COLO829 (cell line): Measurements from ENCODE around the gene ENOPH1.
"Not testable (repeated sequence)": the region's sequence is repeated elsewhere in the genome, so short reads cannot be mapped to it uniquely, and the experiment has no call there.

Experiments
- DNase-seq: peaks from one replicate; pipeline ENCODE4 v3.0.0; 2012; ENCODE audit warnings: low spot score

ENOPH1 gene

DNA sequence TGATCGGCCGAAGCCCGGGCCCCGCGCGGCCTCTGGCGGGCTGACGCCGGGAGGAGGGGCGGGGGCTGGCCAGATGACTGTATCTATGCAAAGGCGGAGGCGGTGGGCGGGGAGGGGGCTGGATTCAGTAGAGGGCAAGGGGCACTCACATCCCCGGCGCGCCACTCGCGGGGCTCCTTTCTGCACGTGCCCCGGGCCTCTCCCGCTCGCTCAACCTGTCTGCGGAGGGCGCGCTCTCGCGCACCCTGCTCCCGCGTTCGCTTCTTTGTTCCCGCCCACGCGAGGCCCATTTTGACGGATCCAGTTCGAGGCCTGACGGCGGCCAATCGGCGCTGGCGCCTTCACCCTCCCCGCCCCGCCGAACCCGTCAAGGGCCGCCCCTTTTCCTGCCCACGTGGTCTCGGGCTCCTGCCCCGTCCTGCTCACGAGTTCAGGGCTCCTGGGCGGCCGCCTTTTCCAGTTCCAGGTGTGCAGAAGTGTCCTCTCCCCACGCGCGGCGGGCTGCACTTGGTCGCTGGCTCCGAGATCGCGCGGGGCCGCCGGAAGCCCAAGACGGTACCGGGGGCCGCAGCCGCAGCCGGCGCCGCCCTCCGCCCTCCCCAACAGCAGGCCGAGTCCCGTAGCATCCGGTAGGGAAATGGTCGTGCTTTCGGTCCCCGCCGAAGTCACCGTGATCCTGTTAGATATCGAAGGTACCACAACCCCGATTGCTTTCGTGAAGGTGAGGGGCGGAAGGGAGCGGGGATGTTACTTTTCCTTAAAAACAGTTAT lies at the start of gene ENOPH1, which contains the start of gene HNRNPDL:
TSS of gene ENOPH1 (plus strand) at position 398 of the 771 bp plus-strand sequence. CDS start at position 638, 240 bp downstream.
TSS of gene HNRNPDL (minus strand) at position 270 of the 771 bp plus-strand sequence. CDS start 772 bp downstream, outside the sequence.
- DNase-seq = peak; percentile 97

DNA sequence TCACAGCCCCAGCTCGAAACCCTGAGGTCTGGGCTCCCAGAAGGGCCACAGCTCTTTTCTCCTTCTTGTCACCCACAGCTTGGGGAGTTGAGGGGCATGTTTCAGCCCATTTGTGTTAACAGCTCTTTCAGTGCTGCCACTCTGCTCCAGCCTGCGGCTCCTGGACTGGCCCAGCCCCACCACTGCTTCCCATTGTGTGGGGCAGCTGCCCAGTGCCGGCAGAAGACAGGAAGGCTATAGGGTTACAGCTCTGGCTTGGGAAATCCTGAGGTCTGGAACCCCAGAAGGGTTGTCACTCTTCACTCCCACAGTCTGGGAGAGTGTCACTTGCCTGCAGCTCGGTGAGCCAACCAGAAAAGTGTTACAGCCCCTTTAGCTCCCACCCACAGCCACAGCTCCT lies 49.6 kb upstream of the ENOPH1 start:
- no peak for DNase-seq

DNA sequence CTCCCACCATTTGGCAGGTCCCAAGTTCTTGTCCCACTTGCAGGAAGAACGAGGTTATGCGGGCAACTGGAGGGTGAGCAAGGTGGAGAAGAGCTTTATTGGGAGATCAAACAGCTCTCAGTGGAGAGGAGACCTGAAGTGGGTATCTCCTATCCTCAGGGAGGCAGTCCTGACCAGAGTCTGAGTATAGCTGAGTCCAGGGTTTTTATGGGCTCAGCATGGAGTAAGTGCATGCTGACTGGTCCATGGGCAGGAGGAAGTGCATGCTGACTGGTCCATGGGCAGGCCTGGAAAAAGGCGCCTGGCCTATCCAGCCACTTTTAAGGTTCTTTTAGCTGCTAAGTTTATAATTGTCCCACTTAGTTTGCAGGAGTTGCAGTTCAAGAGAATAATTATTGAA lies 49.2 kb upstream of the ENOPH1 start:
- no peak for DNase-seq

DNA sequence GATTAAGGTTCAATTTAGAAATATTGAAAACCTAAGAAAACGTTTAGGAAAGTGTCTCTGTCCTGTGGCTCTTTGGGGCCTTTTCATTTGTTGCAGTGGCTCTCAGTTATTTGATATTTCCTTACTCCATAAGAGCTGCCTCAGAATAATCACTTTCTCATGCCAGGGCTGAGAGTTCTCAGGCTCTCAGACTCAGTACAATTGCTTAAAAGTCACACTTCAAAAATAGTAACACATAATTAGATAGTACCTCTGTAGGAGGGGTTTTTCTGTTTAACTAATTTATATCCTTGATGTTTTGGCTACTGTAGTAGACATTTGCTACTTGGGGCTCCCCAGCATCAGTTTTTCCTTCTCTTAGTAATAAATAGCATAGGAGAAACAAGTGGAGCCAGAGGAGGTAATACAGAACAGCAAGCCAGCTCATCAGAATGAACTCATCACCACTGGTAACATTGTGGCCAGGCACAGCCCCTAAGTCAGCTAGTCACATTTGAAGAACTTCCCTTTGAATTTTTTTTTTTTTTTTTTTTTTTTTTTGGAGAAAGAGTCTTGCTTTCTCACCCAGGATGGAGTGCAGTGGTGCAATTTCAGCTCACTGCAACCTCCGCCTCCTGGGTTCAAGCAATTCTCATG lies 48.6 kb upstream of the ENOPH1 start:
- no peak for DNase-seq

DNA sequence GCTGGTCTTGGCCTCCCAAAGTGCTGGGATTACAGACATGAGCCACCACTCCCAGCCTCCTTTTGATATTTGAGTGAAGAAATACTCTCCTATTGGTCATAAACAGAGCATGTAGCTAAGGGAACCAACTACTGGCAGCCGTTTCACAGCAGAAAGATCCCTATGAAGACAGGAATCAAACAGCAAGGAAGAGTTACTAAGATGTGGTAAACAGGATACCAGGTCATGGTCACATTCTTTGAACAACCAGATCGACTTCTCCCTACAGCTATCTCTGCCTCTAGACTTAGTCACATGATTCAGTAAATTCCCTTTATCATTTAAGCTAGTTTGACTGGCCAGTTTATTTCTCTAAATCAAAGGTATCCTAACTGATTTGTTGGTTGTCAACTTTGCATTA lies 47.6 kb upstream of the ENOPH1 start:
- DNase-seq = no peak

DNA sequence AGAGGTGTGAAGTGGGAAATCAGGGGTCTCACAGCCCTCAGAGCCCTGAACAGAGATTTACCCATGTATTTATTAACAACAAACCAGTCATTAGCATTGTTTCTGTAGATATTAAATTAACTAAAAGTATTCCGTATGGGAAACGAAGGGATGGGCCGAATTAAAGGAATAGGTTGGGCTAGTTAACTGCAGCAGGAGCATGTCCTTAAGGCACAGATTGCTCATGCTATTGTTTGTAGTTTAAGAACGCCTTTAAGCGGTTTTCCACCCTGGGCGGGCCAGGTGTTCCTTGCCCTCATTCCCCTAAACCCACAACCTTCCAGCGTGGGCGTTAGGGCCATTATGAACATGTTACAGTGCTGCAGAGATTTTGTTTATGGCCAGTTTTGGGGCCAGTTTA lies 44.1 kb upstream of the ENOPH1 start:
- DNase-seq = not testable (repeated sequence)

DNA sequence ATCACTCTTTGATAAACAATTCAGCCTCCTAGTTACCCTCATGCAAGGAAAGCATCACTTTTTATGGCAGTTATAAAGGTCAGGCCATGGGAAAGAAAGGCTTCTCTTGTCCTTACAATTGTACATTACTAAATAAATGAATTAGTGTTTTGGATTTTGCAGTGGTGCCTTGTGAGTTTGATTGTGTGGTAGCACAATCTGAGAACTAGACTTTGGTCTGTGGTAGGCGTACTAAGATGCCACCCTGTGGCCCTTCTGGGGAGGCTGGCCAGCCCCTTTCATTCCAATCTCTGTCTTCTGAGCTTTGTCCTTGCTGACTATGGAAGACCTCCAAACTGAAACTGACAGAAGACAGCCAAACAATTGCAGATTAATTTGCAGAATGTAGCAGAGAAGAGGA lies 42.0 kb upstream of the ENOPH1 start:
- peak; percentile 74 for DNase-seq

DNA sequence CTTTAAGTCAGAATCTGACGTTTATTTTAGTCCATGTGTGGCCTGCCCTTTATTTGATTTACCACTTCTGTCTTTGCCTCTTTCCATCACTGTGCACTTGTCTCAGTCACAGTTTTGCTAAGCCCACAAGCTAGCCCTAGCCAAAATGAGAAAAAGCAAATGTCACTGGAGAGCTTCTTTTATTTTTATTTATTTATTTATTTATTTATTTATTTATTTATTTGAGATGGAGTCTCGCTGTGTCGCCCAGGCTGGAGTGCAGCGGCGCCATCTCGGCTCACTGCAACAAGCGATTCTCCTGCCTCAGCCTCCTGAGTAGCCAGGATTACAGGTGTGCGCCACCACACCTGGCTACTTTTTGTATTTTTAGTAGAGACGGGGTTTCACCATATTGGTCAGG lies 40.3 kb upstream of the ENOPH1 start:
- DNase-seq = not testable (repeated sequence)

DNA sequence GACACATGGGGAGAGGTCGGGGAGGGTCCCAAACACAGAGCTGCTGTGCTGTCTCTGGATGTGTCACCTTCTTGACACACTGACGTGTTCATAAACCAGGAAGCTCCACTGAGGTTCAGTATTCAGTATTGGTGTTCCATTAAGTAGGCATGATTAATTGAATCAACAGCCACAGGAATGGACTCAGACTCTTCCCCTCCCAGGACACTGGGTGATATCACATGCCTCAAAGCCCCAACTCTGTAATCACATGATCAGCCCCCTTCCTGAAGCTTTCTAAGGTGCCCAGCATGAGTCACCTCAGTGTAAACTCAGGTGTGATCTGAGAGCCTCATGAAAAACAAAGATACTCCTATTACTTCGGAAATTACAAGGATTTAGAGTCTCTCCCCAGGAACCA lies 35.5 kb upstream of the ENOPH1 start:
- DNase-seq = no peak

DNA sequence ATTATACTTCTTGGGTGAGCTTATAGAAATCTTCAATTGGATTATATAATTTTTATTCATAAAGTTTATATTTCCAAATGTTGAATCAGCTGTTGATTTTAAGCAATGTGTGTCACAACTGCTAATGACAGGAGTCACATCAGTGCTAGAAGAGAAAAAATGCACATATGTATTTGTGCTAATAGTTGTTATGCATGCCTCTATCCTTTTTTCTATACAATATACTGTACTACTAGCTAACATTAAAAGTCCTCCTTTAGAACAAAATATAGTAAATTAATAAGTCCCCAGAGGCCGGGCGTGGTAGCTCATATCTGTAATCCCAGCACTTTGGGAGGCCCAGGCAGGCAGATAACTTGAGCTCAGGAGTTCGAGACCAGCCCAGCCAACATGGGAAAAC lies 32.9 kb upstream of the ENOPH1 start:
- DNase-seq = no peak

DNA sequence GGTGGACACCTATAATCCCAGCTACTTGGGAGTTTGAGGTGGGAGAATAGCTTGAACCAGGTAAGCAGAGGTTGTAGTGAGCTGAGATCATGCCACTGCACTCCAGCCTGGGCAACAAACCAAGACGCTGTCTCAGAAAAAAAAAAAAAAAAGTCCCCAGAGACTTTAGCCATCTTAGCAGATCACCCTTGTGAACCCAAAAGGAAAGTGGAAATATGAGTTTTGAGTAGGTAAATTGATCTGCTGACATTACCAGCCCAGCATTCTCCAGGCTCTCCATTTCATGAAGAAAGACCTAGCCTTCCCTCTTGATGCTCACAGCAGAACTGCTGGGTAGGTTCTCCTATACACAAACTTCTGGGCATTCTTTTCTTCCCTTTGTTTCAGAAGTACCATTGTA lies 32.1 kb upstream of the ENOPH1 start:
- no peak for DNase-seq

DNA sequence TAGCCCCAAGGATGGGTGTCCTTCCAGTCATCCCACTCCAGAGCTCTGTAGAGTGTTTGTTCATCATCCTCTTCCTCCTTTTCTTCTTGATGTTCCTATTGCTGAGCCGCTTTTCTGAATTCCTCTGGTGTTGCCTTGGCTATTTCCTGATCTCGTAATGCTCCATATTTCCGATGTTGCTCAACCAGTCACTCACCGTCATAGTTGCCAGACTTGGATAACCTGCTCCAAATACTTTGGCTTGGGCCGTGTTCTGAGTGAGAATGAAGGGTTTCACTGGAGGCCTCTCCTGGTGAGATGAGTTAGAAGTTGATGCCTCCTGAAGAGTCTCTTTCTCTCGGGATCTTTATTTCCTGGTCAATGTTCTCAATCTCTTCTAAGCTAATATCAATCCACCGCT lies 28.8 kb upstream of the ENOPH1 start:
- no peak for DNase-seq

DNA sequence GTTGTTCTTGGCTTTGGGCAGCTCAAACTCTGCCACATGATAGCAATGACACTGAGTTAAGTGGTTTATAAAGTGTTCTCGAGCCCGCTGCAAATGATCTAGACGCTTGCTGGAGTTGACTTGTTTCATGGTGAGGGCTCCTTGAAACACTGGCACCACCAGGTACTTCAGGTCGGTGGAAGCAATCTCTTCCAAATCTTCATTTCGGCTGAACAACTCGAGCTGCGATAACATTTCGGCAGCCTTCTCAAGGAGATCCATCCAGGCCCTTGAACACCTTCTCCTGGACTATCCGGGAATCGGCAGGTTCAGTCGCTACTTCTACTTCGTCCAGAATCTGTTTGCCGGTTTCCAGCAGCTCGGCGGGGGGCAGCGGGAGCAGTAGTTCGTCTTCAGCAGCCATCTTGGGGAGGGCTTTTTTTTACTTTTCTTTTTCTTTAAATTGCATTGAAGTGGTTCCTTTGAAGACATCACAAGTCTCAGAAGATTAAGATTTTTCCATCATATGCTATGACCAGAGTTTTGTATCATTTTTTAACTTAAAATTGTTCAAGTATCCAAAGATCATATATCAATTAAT lies 28.1 kb upstream of the ENOPH1 start:
- DNase-seq = no peak

DNA sequence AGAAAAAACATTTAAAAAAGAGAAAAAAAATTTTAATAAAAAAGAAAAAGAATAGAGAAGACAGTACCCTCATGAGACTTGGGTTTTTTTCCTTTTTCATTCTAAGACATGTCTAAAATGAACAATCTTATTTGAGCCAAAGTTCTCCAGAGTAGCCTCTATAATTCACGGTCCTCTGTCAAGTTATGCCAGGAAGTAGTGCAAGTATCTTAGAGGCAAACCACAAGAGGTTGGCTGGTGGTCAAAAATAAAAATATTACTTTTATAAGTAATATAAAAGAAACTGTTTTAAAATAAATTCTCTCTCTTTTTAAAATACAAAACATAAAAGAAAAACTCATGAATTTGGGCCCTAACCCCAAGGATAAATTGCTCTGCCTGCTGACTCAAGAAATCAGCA lies 26.7 kb upstream of the ENOPH1 start:
- no peak for DNase-seq

DNA sequence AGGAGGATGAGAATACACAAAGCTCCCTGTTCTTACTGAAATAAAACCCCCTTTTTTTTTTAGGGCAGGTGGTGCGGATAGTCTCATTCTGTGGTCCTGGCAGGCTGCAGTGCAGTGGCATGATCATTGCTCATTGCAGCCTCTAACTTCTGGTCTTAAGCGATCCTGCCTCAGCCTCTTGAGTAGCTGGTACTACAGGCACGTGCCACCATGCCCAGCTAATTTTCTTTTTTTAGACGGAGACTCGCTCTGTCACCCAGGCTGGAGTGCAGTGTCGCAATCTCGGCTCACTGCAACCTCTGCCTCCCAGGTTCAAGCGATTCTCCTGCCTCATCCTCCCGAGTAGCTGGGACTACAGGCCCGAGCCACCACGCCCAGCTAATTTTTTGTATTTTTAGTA lies 15.3 kb upstream of the ENOPH1 start:
- not testable (repeated sequence) for DNase-seq

DNA sequence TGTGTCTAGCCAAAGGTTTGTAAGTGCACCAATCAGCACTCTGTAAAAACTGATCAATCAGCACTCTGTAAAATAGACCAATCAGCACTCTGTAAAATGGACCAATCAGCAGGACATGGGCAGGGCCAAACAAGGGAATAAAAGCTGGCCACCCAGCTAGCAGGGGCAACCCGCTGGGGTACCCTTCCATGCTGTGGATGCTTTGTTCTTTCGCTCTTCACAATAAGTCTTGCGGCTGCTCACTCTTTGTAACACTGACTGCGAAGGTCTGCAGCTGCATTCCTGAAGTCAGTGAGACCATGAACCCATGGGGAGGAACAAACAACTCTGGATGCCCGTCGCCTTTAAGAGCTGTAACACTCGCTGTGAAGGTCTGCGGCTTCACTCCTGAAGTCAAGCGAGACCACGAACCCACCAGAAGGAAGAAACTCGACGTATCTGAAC lies 14.4 kb upstream of the ENOPH1 start:
- no peak for DNase-seq

DNA sequence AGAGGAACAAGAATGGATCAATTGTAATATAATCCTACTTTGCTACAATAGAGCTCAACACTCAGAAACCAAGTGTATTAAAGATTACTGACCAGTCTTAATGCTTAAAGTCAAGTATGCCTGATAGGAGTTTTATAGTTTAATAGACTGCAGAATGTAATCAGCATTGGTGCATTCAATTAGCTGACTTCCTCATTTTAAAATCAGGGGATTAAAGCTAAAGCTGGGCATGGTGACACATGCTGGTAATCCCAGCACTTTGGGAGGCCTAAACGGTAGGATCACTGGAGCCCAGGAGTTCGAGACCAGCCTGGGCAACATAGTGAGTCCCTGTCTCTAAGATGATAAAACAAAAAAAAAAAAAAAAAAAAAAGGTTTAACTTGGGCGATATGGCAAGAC lies 10.9 kb upstream of the ENOPH1 start:
- DNase-seq = no peak

DNA sequence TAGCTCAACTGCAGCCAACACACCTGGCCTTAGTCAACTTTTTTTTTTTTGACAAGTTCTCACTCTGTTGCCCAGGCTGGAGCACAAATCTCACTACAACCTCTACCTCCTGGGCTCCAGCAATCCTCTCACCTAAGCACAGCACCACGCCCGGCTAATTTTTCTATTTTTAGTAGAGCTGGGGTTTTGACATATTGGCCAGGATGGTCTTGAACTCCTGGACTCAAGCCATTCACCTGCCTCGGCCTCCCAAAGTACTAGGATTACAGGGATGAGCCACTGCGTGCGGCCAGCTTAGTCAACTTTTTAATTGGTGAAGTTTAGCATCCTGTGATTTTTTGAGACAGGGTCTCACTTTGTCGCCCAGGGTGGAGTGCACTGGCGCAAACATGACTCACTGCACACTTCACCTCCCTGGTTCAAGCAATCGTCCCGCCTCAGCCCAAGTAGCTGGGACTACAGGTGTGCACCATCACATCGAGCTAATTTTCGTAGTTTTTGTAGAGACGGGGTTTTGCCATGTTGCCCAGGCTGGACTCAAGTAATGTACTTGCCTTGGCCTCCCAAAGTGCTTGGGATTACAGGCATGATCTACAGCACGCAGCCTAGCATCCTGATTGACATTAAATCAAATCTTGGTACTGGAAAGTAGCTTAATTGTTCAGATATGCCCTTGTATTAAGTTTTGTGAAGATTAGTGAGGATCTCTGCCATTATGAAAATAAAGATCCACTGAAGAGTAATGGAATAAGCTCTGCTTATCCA lies 8.4 kb upstream of the ENOPH1 start:
- no peak for DNase-seq

DNA sequence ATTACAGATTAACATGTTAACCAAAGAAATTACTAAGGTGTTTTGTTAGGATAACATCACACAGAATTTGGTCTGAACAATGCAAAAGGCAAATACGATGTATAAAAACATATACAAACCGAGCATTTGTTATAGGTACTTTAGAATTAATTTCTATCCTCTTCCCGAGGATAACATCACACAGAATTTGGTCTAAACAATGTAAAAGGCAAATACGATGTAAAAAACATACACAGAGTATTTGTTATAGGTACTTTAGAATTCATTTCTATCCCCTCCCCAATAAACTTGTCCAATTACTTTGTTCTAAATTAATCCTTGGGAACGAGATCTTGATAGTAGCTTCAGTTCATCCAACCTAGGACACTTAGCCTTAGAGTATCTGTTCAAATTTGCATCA lies 7.8 kb upstream of the ENOPH1 start:
- DNase-seq = no peak

DNA sequence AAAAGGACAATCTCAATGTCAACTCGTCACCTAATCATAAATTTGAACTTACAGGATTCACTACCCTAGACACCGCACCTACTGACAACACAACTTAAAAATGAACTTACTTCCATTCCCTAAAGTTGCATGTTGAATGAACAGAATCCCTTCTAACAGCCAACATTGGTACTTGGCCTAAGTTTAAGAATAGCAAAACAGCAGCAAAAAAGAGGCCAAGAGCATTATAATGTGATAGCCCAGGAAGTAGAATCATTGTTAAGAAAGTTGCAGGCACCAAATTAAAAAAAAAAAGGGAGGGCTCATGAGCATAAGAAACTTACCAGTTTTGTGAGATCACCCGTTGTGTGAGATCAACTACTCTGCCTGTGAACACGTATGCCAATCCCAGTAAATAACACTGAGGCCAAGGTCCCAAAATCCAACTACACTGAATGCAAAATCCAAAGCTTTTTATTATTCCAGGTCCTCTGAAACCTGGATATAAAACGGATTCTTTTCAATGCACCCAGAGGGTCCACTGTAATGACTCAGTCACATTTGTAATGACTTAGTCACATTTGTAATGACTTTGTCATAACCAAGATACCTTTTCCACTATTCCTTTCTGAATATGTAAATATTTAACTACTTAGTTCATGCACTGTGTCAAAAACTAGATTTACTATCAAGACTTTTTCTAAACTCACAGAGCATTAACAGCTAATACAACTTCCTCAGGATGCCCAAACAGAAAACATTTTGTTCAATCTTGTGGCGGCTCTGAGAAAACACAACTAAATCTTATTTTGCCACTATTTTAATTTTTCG lies 6.9 kb upstream of the ENOPH1 start:
- DNase-seq = no peak

DNA sequence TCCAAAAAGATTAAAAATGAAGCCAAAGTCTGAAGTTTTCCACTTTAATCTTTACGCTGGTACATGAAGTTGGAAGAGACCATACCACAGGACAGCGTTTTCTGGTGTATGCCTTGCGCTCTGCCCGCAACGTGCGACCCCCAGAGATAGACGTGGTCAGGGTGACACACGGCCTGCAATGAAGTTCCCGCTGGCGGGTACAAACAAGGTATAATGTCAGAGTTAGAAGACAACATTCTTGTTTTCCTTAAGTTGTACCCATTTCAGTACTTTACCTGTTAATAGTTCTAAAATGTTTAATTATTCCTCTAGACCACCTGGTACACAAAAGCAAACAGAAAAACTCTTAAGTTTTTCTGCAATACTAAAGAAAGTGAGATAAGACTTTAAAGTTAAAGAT lies 4.9 kb upstream of the ENOPH1 start:
- no peak for DNase-seq

DNA sequence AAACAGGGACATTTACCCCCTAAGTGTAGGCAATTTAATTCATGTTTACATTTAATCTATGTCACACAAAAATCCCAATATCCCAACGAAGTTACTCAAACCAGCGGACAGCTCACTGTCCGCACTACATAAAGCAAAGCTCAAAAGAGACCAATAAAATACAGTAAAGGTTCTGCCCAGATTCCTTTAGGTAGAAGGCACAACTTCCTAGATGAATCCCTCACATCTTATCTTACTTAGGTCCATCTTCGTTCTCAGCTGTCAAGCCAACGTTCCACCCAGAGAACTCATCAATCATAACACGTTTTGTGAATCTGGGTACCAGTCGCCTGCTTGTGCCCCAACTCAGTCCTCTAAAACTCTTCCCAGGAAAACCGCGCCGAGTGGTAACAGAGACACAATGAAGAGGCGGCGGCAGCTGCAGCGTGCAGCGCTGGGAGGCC lies 1.8 kb upstream of the ENOPH1 start:
- DNase-seq = no peak
